HepG2 (cell line): ENCODE data around the gene PLS1. TPM values are rescaled to one million over a fixed set of nuclear protein-coding genes. Genes with fewer than 3 reads are reported as not detected.

ENCODE experiments used
- ATAC-seq: fragments of 200-7000 bp; cut with Tn5 transposase; 3 replicates; pipeline ENCODE4 v1.9.1; 2020; ENCODE audit warnings: mild to moderate bottlenecking, moderate library complexity
- BruUV-seq: library from RNA; stranded (reverse); fragments of 400-500 nt; replicated peaks from 2 replicates; lab custom pipeline; 2021; lab: Mats Ljungman, UMichigan
- CTCF ChIA-PET: fragments of 300-600 bp; formaldehyde crosslinking; extraction: SDS; loops from one replicate; lab custom pipeline; 2021; ENCODE audit warnings: low total read pairs, inconsistent platforms, low intra/inter-chr PET ratio; lab: Yijun Ruan, JAX
- POLR2A ChIA-PET: fragments of 350-600 bp; sonication (Branson Sonifier 250); formaldehyde crosslinking; loops from one replicate; lab custom pipeline; 2020; ENCODE audit warnings: antibody characterized with exemption, inconsistent platforms; lab: Yijun Ruan, JAX
- DNase-seq: peaks from one replicate; pipeline ENCODE4 v3.0.0-alpha.2; 2015; ENCODE audit warnings: low spot score
- FAIRE-seq: peaks from 3 replicates; lab custom pipeline; 2011; peaks lifted over from hg19 to GRCh38; lab: Jason Lieb, UNC
- H2AFZ ChIP-seq: one replicate; pipeline ENCODE4 v1.6.1; 2011; ENCODE audit warnings: low read length, inconsistent platforms
- H3K27ac ChIP-seq: fragments of 300-600 bp; 3 replicates; pipeline ENCODE4 v1.8.0; 2011; ENCODE audit warnings: mixed run types, mild to moderate bottlenecking, mixed read lengths, low read length, inconsistent platforms; ENCODE audit not compliant: insufficient read depth; ENCODE audit errors: extremely low read length
- H3K27me3 ChIP-seq, 2 experiments: fragments of 200-600 bp in 1 of 2; 2 replicates in 1 of 2; 3 replicates in 1 of 2; pipeline versions ENCODE4 v1.6.0 to v1.8.0; 2011; ENCODE audit warnings: low read length in 2 of 2, mild to moderate bottlenecking in 2 of 2, moderate library complexity in 2 of 2, inconsistent platforms in 1 of 2; ENCODE audit not compliant: insufficient read depth in 2 of 2, control insufficient read depth in 1 of 2
- H3K36me3 ChIP-seq, 2 experiments: fragments of 200-600 bp in 1 of 2; replicated peaks in 1 of 2; 2 replicates in 1 of 2; 3 replicates in 1 of 2; pipeline versions ENCODE4 v1.5.1 to v1.8.0; 2011; ENCODE audit warnings: low read length in 2 of 2, inconsistent platforms in 1 of 2; ENCODE audit not compliant: insufficient read depth in 2 of 2, control insufficient read depth in 1 of 2
- H3K4me1 ChIP-seq: 2 replicates; pipeline ENCODE4 v1.5.1; 2012; ENCODE audit warnings: low read length, inconsistent platforms; ENCODE audit not compliant: insufficient read depth
- H3K4me2 ChIP-seq: 2 replicates; pipeline ENCODE4 v1.6.0; 2011; ENCODE audit warnings: low read depth, low read length, inconsistent platforms
- H3K4me3 ChIP-seq, 3 experiments: fragments of 200-600 bp in 1 of 3; sonication (generic), shearing (Covaris generic) in 1 of 3; replicated peaks in 1 of 3; 2 replicates each; pipeline ENCODE4 v1.5.1; 2011 to 2016; ENCODE audit warnings: low read length in 3 of 3, inconsistent platforms in 2 of 3, low read depth in 2 of 3, mild to moderate bottlenecking in 2 of 3, control low read depth in 1 of 3, mixed read lengths in 1 of 3; ENCODE audit not compliant: insufficient read depth in 1 of 3
- H3K79me2 ChIP-seq: one replicate; pipeline ENCODE4 v1.6.1; 2011; ENCODE audit warnings: low read length, inconsistent platforms; ENCODE audit not compliant: insufficient read depth
- H3K9ac ChIP-seq: 2 replicates; pipeline ENCODE4 v1.6.0; 2011; ENCODE audit warnings: mild to moderate bottlenecking, low read depth, low read length, inconsistent platforms; ENCODE audit not compliant: insufficient read depth
- H3K9me3 ChIP-seq: 2 replicates; pipeline ENCODE4 v1.5.1; 2012; ENCODE audit warnings: mild to moderate bottlenecking, low read length
- H4K20me1 ChIP-seq: 2 replicates; pipeline ENCODE4 v1.6.0; 2011; ENCODE audit warnings: inconsistent platforms, mild to moderate bottlenecking, low read length, moderate library complexity; ENCODE audit not compliant: insufficient read depth
- AGO1 ChIP-seq: fragments of 200-400 bp; formaldehyde crosslinking; IDR thresholded peaks from 2 replicates; pipeline ENCODE4 v1.6.1; 2017; ENCODE audit warnings: mild to moderate bottlenecking, low read depth, low read length, moderate library complexity; ENCODE audit not compliant: poor library complexity, severe bottlenecking
- ARHGAP35 ChIP-seq: sonication (generic); formaldehyde crosslinking; IDR thresholded peaks from 2 replicates; pipeline ENCODE4 v1.9.0; 2022; ENCODE audit warnings: mild to moderate bottlenecking, inconsistent platforms, moderate library complexity, missing genetic modification reagents, borderline replicate concordance
- CEBPB ChIP-seq: IDR thresholded peaks from 2 replicates; pipeline ENCODE4 v1.6.1; 2011; ENCODE audit warnings: low read depth, low read length, improper control_type of control experiment, borderline replicate concordance
- MAZ ChIP-seq, 2 experiments: sonication (generic) in 1 of 2; formaldehyde crosslinking in 1 of 2; IDR thresholded peaks; 2 replicates each; pipeline versions ENCODE4 v1.5.0 to v1.6.1; 2012 to 2020; ENCODE audit warnings: low read depth in 2 of 2, mild to moderate bottlenecking in 2 of 2, borderline replicate concordance in 1 of 2, improper control_type of control experiment in 1 of 2, low read length in 1 of 2, missing genetic modification reagents in 1 of 2, moderate library complexity in 1 of 2
- MIER2 ChIP-seq: IDR thresholded peaks from 2 replicates; pipeline ENCODE4 v1.6.1; 2016; ENCODE audit warnings: missing biosample characterization, missing genetic modification reagents
- MXD4 ChIP-seq: IDR thresholded peaks from 2 replicates; pipeline ENCODE4 v1.6.1; 2016; ENCODE audit warnings: mild to moderate bottlenecking, missing biosample characterization, missing genetic modification reagents
- ZFP1 ChIP-seq: IDR thresholded peaks from 2 replicates; pipeline ENCODE4 v1.6.1; 2016
- WGBS: methylation state at CpG from one replicate; pipeline ENCODE4 v1.1.6; 2017; ENCODE audit warnings: low lambda C conversion rate; 5-methylcytosine and 5-hydroxymethylcytosine counted together
- in situ Hi-C: cut with HindIII; loops from 2 replicates; pipeline ENCODE4 v1.10.0; 2017; ENCODE audit warnings: low pct_unique_long_range_greater_than_20kb; ENCODE audit not compliant: extremely low pct_ligation_motif_present
- intact Hi-C: fragments of 100-400 bp; cut with micrococcal nuclease; formaldehyde crosslinking; loops from one replicate; pipeline ENCODE4 v1.10.0; 2022; ENCODE audit not compliant: unreplicated experiment
- polyA plus RNA-seq, 8 experiments: library from polyadenylated mRNA; depleted of rRNA in 3 of 8; stranded (reverse) in 7 of 8; unstranded in 1 of 8; fragments of >200 nt; fragmentation: Illumina TruSeq in 4 of 8; extraction: Trizol in 4 of 8; gene quantifications; 2 replicates each; pipeline versions ENCODE4 v1.2.1 to v1.2.3, GENCODE V29; 2011 to 2016; ENCODE audit warnings: low read depth in 4 of 8, missing spikeins in 1 of 8, mixed read lengths in 1 of 8; ENCODE audit not compliant: insufficient read depth in 1 of 8
- total RNA-seq, 5 experiments: library from RNA; depleted of rRNA; stranded (reverse); fragments of >200 nt; fragmentation: Illumina TruSeq; extraction: Trizol; gene quantifications; 2 replicates each; pipeline ENCODE4 v1.2.3, GENCODE V29; 2016; ENCODE audit warnings: low read depth in 1 of 5
- TF ChIP-seq, protein P1 (sequence below): sonication (generic); formaldehyde crosslinking; IDR thresholded peaks from 2 replicates; pipeline ENCODE4 v1.5.0; 2020; ENCODE audit warnings: missing genetic modification reagents
- TF ChIP-seq, protein P2 (sequence below): sonication (generic); formaldehyde crosslinking; IDR thresholded peaks from 2 replicates; pipeline ENCODE4 v1.8.0; 2022; ENCODE audit warnings: low read depth, missing genetic modification reagents
- TF ChIP-seq, protein P3 (sequence below): sonication (generic); formaldehyde crosslinking; IDR thresholded peaks from 2 replicates; pipeline ENCODE4 v1.4.0; 2020; ENCODE audit warnings: low read depth, mild to moderate bottlenecking, missing genetic modification reagents
- TF ChIP-seq, protein P4 (sequence below): sonication (generic); formaldehyde crosslinking; IDR thresholded peaks from 2 replicates; pipeline ENCODE4 v1.9.0; 2022; ENCODE audit warnings: low read depth, missing genetic modification reagents

PLS1 gene
- total and polyA plus RNA-seq, 2 of the 13 experiments (the other 11 are each of a cell fraction or from before 2014, with no cell fraction given): 11.2 to 21.1 TPM

DNA sequence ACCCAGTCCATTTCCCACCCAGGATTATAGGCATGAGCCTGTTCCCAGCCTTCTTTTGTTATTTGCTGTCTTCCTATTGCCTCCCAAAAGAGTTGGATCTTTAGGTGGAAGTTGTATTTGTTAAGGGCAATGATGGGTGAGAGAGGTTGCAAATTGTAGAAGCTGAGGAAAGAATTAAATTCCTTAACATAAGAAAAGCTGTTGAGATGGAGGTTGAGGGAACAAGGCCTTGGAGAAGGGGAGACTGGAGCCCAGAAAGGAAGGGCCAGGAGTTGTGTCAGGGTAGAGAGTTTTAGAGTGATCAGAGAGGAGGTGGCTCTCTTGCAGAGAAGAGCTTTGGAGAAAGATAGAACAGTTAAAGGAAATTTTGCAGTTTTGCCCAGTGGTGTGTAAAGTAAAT is 46.8 kb downstream of the PLS1 start:
- Histone ChIP-seq H3K4me3 (no peak overlapping the region), H3K9ac (no peak overlapping the region), H3K27me3 (no peaks in the 10 kb centered on the region), H3K9me3 (no peaks in the 10 kb centered on the region), H3K79me2 (no peaks in the 10 kb centered on the region), H2AFZ (no peak overlapping the region), H3K4me1 (peaks cover 14% of the 10 kb centered on the region), H3K27ac (no peak overlapping the region), H3K36me3 (no peaks in the 10 kb centered on the region), H3K4me2 (no peak overlapping the region), H4K20me1 (no peaks in the 10 kb centered on the region)
- intact Hi-C loops (no loop called here), in situ Hi-C loops (no loop called here)
- DNase-seq (no peak), ATAC-seq (no peak), FAIRE-seq (no peak)
- BruUV-seq: no TSS peak
- ChIA-PET POLR2A (no interaction called here), CTCF (no interaction called here)
- TF ChIP-seq, protein P1, sequence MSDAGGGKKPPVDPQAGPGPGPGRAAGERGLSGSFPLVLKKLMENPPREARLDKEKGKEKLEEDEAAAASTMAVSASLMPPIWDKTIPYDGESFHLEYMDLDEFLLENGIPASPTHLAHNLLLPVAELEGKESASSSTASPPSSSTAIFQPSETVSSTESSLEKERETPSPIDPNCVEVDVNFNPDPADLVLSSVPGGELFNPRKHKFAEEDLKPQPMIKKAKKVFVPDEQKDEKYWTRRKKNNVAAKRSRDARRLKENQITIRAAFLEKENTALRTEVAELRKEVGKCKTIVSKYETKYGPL: no peak
- TF ChIP-seq, protein P2, sequence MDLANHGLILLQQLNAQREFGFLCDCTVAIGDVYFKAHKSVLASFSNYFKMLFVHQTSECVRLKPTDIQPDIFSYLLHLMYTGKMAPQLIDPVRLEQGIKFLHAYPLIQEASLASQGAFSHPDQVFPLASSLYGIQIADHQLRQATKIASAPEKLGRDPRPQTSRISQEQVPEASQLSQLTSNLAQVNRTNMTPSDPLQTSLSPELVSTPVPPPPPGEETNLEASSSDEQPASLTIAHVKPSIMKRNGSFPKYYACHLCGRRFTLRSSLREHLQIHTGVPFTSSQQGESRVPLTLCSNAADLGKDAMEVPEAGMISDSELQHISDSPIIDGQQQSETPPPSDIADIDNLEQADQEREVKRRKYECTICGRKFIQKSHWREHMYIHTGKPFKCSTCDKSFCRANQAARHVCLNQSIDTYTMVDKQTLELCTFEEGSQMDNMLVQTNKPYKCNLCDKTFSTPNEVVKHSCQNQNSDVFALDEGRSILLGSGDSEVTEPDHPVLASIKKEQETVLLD (CRISPR knock-in tag): no peak
- TF ChIP-seq MIER2 (CRISPR knock-in tag): no peak
- TF ChIP-seq, protein P3, sequence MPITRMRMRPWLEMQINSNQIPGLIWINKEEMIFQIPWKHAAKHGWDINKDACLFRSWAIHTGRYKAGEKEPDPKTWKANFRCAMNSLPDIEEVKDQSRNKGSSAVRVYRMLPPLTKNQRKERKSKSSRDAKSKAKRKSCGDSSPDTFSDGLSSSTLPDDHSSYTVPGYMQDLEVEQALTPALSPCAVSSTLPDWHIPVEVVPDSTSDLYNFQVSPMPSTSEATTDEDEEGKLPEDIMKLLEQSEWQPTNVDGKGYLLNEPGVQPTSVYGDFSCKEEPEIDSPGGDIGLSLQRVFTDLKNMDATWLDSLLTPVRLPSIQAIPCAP (CRISPR knock-in tag): no peak

DNA sequence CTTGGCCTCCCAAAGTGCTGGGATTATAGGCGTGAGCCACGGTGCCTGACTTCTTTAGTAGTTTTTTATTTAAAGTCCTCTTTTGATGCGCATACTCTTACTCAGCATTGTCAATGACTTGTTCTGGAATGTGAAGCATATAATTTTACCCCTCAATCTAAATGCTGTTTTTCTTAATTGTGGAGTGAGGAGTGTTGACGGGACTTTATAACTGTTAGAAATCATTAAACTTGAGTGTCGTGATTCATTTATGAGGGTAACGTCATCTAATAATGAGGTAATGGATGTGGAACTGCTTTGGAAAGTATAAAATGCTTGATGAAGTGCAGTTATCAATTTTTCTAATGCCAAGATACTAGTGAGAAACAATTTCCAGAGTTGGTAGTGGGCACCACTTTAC is 48.3 kb downstream of the PLS1 start:
- no peaks in the 10 kb centered on the region for H4K20me1 ChIP-seq
- H3K79me2 ChIP-seq: no peaks in the 10 kb centered on the region
- FAIRE-seq (no peak), DNase-seq (no peak), ATAC-seq (no peak)
- H3K4me2 ChIP-seq: no peak overlapping the region
- no peak overlapping the region for H3K9ac ChIP-seq
- BruUV-seq: no TSS peak
- TF ChIP-seq MXD4 (CRISPR knock-in tag) (no peak), AGO1 (no peak), ZFP1 (CRISPR knock-in tag) (no peak), MAZ (IDR thresholded peaks at IDR 0.05; ENCODE audit: borderline replicate concordance, low read depth, low read length) (no peak), MAZ (CRISPR knock-in tag; IDR thresholded peaks at IDR 0.05; ENCODE audit: low read depth) (no peak), CEBPB (no peak), ARHGAP35 (CRISPR knock-in tag) (no peak)
- TF ChIP-seq, protein P4, sequence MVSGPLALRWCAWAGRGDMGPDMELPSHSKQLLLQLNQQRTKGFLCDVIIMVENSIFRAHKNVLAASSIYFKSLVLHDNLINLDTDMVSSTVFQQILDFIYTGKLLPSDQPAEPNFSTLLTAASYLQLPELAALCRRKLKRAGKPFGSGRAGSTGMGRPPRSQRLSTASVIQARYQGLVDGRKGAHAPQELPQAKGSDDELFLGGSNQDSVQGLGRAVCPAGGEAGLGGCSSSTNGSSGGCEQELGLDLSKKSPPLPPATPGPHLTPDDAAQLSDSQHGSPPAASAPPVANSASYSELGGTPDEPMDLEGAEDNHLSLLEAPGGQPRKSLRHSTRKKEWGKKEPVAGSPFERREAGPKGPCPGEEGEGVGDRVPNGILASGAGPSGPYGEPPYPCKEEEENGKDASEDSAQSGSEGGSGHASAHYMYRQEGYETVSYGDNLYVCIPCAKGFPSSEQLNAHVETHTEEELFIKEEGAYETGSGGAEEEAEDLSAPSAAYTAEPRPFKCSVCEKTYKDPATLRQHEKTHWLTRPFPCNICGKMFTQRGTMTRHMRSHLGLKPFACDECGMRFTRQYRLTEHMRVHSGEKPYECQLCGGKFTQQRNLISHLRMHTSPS (CRISPR knock-in tag): no peak
- in situ Hi-C loops (no loop called here), intact Hi-C loops (no loop called here)
- peaks cover 14% of the 10 kb centered on the region for H3K4me1 ChIP-seq
- no peak overlapping the region for H2AFZ ChIP-seq
- H3K4me3 ChIP-seq: no peak overlapping the region
- no peak overlapping the region for H3K27ac ChIP-seq
- H3K36me3 ChIP-seq: no peaks in the 10 kb centered on the region
- ChIA-PET POLR2A (no interaction called here), CTCF (no interaction called here)
- 93% methylated on average over 6 of the region's 6 CpGs for WGBS
- no peaks in the 10 kb centered on the region for H3K9me3 ChIP-seq
- no peaks in the 10 kb centered on the region for H3K27me3 ChIP-seq
